H1 (cell line): ENCODE results near the gene SIGLEC14. TPM values are rescaled to one million over a fixed set of nuclear protein-coding genes. Genes with fewer than 3 reads are reported as not detected.

Source experiments
- CTBP2 ChIP-seq: IDR thresholded peaks from 2 replicates; pipeline ENCODE4 v1.7.0; 2011; ENCODE audit warnings: borderline replicate concordance, mild to moderate bottlenecking, moderate library complexity, mixed read lengths, low read length; ENCODE audit not compliant: insufficient read depth, insufficient read length
- EGR1 ChIP-seq: IDR thresholded peaks from 2 replicates; pipeline ENCODE4 v1.6.1; 2011; ENCODE audit warnings: low read depth, low read length, borderline replicate concordance
- JUND ChIP-seq: IDR thresholded peaks from 2 replicates; pipeline ENCODE4 v1.6.1; 2011; ENCODE audit warnings: mild to moderate bottlenecking, improper control_type of control experiment, low read length
- SUZ12 ChIP-seq: fragments of 200-600 bp; sonication (generic); IDR thresholded peaks from 2 replicates; pipeline ENCODE4 v1.6.1; 2012; ENCODE audit warnings: mild to moderate bottlenecking, inconsistent platforms, low read length, moderate library complexity, mixed read lengths
- polyA plus RNA-seq, 7 experiments: library from polyadenylated mRNA; depleted of rRNA in 3 of 7; stranded (reverse) in 5 of 7; unstranded in 2 of 7; fragments of >200 nt in 5 of 7; fragments of 200-250 nt in 2 of 7; gene quantifications; 1 replicate in 5 of 7; 2 replicates in 1 of 7; 4 replicates in 1 of 7; pipeline versions ENCODE4 v1.2.1 to v1.2.3, GENCODE V29; 2011 to 2013; ENCODE audit warnings: missing spikeins in 2 of 7, mixed read lengths in 2 of 7
- total RNA-seq: library from RNA; stranded (reverse); fragmentation: NEBNext Ultra II Directional; extraction: Animal tissue kit (Norgen Biotek cat#: 25700); gene quantifications from 2 replicates; pipeline ENCODE4 v1.2.1, GENCODE V29; 2021
- TF ChIP-seq, protein P1 (sequence below): IDR thresholded peaks from 2 replicates; pipeline ENCODE4 v1.6.1; 2011; ENCODE audit warnings: low read length, improper control_type of control experiment
- TF ChIP-seq, protein P2 (sequence below): IDR thresholded peaks from 2 replicates; pipeline ENCODE4 v1.6.1; 2012; ENCODE audit warnings: inconsistent platforms

The SIGLEC14 gene
- total and polyA plus RNA-seq, 2 of the 8 experiments (the other 6 are each of a cell fraction or from before 2014, with no cell fraction given) = not detected

DNA sequence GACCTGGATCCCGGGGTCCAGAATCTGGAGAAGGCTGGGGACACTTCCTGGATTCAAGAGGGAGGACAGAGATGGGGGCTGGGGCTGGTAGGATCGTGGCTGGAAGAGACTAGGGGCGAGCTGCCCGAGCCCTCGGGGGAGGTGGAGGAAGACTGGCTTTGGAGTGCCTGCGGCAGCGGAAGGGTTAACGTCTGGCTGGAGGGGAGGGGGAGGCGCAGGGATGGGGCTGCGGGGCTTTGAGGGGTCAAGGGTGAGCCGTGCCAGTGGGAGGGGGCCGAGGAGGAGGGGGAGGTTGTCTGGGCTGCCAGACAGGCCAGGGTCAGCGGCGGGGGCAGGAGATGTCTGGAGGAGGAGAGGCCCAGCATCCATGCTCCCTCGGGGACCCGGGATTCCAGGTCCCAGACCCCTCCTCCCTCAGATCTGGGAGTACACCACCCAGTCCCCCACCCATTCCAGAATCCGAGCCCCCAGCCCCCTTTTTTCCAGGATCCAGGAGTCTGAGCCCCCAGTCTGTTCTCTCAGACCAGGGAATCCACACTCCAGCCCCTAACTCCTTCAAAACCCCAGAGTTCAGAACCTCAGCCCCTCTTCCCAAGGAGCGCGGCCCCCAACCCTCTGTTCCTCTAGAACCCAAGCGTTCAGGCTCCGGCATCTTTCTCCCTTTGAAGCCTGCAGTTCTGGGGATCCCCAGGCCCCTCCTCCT lies 43.3 kb upstream of the SIGLEC14 start (continued):
- no peak for TF ChIP-seq JUND
- TF ChIP-seq, protein P1, sequence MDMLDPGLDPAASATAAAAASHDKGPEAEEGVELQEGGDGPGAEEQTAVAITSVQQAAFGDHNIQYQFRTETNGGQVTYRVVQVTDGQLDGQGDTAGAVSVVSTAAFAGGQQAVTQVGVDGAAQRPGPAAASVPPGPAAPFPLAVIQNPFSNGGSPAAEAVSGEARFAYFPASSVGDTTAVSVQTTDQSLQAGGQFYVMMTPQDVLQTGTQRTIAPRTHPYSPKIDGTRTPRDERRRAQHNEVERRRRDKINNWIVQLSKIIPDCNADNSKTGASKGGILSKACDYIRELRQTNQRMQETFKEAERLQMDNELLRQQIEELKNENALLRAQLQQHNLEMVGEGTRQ = no peak
- 0 out of 2 replicates have a peak, but pooled peaks have one; percentile 20 for TF ChIP-seq EGR1
- TF ChIP-seq SUZ12 = no peak
- TF ChIP-seq CTBP2 = peak; percentile 56
- TF ChIP-seq, protein P2, sequence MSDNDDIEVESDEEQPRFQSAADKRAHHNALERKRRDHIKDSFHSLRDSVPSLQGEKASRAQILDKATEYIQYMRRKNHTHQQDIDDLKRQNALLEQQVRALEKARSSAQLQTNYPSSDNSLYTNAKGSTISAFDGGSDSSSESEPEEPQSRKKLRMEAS = no peak
